ENCODE measurements around the gene LAMB2. TPM values are rescaled to one million over a fixed set of nuclear protein-coding genes. Genes with fewer than 3 reads are reported as not detected.

The LAMB2 gene
- total and polyA plus RNA-seq, 2 of the 8 experiments (the other 6 are each of a cell fraction or from before 2014, with no cell fraction given): 112 to 153 TPM

DNA sequence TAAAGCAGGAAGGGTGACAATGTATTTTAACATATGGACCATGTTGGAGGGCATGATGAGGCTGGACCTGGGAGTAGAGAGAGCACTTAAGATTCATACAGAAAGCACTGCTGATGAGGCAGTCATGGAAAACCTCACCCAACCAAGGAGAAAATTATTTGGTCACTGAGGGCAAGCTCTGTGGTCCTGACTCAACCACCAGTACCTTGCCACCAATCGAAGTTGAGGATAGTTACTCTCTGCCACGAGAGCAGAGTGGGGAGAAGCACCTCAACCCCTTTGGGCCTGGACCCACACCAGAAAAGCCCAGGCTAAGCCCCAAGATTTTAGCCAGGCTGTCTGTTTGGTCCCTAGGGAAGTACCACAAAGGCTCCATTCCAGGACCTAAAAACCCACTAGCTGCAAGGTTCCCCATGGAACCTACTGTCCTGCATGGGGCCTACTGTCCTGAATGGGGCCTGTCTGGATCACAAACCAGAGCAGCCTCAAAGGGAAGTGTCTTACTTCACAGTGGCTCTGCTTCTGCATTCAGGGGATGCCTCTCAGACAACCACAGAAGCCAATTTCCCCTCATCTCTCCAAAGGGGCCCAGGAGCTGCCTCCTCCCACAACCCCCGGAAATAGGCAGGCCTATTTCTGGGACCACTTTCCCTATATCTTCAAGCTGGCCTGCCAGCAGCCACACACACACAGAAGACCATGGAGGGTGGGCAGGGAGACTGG, 29.1 kb upstream of the LAMB2 start (continued):
- TF ChIP-seq, protein P1, sequence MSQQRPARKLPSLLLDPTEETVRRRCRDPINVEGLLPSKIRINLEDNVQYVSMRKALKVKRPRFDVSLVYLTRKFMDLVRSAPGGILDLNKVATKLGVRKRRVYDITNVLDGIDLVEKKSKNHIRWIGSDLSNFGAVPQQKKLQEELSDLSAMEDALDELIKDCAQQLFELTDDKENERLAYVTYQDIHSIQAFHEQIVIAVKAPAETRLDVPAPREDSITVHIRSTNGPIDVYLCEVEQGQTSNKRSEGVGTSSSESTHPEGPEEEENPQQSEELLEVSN (IDR thresholded peaks at IDR 0.05): no peak
- no peak for TF ChIP-seq PHF8 (conservative IDR thresholded peaks at IDR 0.05; ENCODE audit: low read depth, low read length)
